HG02798 (cell line): ENCODE measurements around the gene NTNG1.
A peak's percentile ranks its signal among the peaks of the same experiment; 100 is the strongest.

ENCODE experiments used
- ATAC-seq: cut with Tn5 transposase; IDR thresholded peaks from one replicate; pipeline ENCODE4 v1.9.1; 2021; ENCODE audit warnings: mild to moderate bottlenecking; ENCODE audit not compliant: unreplicated experiment, poor library complexity

NTNG1 gene

DNA sequence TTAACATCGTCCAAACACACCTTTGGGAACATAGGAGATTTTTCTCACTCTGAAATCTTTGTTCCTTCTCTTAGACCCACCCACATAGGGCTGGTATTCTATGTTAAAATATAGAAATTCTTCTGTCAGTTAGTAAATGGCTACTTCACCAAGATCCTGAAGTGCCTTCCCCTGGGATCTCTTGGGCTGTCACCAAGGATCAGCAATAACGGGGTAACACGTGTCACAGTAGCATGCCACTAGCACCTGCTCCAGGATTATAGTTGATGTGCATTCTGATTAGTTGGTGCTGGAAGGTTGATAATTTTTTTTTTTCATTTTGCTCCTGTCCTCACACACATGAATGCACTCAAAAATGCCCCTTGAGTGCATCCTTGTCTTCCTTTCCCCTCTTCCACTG is 298.7 kb downstream of the NTNG1 start:
- no peak for ATAC-seq

DNA sequence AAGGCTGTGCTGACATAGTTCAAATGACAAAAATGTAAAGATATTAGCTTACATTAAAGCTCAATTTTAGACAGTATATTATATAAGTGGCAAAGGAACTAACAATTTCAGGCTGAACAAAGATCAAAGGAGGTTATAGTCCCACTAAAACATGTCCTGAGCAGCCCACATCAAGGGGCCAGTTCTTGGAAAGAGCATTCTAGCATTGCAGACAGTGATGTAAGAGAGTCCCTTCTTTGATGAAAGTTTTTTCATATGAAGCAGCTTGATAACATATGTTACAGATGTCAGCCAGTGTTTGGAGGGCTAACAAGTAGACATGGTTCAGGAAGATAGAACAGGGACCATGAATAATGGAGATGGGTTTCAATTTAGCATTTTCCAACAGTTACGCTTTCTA is 301.7 kb downstream of the NTNG1 start:
- ATAC-seq: no peak

DNA sequence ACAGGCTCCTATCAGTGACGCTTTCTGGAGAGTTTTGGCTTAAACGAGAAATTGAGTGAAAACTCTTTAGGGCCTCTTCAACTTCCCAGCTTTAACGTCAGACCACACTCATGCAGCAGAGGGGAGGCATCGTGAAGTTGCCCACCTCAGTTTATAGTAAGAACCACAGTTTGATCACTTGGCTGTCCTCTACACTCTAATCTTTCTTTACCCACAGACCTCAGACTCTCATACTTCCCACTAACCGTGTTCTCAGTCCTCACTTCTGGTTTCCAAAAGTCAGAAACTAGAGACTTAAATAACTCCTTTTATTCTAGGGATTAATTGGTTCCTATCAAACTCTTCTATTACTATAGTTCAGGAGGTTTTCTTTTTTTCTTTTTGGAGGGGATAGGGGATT is 302.2 kb downstream of the NTNG1 start:
- peak; percentile 43 for ATAC-seq

DNA sequence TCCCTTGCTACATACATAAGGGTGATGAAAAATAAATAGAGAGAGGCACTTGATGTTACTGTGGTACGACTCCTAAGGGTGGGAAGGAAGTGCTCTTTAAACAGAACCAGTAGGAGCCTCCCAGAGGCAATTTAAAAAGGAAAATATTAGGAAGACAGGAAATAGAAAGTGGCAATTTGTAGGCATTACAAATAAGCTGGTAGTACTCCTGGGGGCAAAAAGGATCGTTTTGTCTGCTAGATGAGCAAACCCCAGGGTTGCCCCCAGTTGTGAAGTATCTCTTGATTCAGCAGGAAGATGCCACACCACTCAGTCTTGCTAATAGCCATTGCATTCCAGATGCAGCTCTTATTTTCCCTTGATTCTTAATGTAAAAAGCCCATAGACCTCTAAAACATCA is 303.0 kb downstream of the NTNG1 start:
- ATAC-seq: no peak

DNA sequence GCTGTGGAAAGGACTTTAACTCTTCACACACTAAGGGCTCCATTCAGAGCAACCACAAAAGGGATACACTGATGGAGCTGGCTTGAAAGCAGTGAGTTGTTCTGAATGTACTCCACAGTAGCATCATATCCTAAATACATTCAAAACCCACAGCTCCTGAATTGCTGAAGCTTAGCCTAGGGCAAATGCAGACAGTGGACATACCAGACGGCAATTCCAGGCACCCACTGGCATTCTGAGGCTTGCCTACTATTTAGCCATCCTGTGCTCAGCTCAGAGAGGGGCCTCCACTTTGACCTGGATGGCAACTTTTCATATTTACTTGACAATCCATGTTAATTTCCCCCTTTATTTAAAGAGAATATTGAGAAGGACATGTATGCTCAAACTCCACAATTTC is 303.5 kb downstream of the NTNG1 start:
- ATAC-seq: no peak

DNA sequence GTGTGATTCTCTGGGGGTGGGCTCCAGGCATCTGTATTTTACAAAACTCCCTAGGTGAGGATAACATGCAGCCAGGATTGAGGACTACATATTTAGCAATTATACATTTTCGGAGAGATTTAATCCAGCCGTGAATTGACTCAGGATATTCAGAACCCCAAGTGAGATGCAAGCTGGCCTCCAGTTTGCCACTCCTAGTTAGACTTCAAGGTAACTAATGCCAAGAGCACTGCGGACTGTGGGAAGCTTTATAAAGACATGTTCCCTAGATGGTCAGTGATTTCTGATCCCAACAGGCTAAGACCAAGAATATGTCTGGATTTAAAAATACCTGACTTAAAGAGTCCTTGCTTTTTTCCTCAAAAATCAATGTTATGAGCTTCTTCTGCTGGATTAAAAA is 308.5 kb downstream of the NTNG1 start:
- ATAC-seq: no peak

DNA sequence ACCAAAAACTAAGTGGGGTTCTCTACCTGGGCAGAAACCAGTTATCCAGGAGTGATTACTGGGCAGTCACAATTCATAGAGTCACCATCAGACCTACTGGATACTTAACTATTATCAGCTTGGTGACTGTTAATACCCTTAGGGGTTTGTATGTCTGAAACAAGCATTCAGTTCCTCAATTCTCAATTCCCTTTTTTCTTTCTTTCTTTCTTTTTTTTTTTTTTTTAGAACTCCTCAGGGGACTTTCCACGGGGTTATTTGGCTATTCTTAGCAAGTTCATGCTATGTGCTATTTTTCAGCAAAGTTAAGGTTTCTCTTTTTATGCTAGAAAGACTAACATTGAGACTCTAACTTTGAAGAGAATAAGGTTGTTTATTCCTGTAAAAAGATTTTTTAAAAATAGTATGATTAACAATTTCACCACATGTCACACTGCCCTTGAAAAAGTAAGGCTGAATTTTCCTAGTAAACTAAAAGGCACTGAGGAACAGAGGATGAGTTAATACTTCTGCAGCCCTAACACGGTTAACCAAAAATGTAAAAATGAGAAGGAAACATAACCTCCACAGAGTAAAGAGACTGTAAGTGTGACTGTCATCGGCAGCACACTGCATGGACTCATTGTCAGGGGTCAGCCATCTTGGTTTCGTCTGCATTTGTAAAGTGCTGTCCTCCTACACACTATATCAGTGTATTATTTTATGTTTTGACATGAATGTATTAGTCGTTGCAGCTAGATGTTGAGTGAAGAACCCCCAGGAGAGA is 310.2 kb downstream of the NTNG1 start:
- peak; percentile 76 for ATAC-seq

DNA sequence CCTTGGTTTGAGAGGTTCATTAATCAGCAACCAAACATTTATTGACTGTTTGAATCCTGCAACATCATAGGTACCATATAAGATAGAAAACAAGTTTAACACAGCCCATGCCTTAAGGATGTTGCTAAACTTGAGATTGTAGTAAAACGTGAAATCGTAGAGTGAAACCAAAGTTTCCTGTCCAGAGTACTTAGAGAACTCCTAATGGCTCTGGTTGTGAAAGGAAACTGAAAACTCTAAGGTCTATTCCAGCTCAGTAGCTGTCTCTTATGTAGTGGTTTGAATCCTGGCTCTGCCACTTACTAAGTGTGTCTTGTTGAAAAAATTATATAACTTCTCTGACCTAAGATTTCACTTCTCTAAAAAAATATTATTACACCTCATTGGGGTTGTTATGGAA is 310.9 kb downstream of the NTNG1 start:
- peak; percentile 62 for ATAC-seq

DNA sequence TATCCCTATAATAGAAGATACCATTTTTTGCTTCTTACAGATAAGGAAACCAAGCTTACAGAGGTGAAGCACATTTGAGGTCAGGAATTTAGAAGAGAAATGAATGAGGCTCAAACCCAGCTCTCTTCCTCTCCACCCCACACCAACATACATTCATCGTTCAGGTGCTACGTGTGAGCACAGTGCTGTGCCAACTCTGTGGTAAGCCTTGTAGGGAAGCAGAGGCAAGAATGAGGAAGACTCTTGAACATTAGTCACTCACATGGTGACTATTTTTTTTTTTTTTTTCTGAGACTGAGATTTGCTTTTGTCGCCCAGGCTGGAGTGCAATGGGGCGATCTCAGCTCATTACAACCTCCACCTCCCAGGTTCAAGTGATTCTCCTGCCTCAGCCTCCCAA is 314.0 kb downstream of the NTNG1 start:
- no peak for ATAC-seq

DNA sequence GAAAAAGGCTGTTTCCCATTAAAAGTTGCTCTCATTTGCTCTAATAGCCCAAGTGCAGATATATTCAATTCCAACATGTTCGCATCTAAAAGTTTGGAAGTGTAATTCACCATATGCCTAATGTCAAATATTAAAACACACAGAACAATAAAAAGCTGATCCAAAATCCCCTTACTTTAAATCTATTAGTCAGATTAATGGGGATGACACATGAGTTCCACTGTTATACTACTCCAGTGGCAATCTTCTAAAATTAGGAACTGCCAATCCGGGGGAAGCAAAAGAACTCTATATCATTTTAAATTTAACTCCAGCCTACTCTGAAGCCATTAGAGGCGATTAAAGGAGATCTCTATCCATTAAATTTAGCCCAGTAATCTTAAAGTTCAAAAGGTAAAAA is 317.1 kb downstream of the NTNG1 start:
- ATAC-seq: no peak

DNA sequence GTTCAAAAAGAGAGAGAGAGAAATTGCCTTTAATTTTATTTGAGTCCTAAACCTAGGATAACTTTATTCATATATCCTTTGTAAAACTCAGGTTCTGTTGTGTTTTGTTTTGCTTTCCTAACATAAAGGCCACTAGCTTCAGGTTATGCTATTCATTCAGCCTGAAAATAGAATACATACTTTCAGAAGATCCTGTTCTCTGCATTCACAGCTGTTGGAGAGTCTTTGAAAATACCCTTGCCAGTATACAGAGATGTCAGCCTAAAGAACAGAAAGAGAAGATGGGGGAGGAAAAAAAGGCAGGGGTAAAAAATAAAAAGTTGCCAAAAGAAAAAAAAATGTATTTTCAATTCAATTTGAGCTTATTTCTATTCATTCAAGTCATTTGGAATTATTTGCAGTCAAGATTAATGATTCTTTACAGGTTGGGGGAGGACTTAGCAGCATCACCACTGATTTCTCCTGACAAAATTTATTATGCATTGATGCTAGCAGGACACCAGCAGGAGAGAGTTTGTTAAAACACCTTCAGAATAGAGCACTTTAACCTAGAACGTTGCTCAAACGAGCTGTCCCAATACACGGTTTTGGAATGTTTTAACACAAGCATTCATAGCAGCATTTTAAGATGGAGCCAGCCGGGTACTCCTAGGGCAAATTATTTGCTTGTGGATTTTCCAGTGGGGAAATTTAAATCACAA is 318.5 kb downstream of the NTNG1 start:
- peak; percentile 81 for ATAC-seq

DNA sequence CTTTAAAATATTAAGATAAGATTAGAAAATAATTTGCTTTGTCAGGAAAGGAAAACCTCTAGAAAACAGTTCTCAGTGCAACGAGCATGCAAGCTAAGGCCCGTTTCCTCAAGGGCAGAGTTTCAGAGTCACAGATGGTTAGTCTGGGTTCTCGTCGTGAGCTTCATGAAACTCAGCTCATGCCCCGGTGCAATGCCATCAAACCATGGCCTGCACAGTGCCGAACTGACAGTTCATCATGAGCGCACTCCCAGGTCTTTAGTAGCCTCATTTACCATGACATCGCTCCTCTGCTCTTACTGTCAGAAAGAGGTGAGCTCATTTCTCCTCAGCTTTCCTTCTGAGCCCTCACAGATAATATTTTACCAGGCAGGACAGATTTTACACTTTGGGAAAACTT is 319.2 kb downstream of the NTNG1 start:
- ATAC-seq: peak; percentile 80

DNA sequence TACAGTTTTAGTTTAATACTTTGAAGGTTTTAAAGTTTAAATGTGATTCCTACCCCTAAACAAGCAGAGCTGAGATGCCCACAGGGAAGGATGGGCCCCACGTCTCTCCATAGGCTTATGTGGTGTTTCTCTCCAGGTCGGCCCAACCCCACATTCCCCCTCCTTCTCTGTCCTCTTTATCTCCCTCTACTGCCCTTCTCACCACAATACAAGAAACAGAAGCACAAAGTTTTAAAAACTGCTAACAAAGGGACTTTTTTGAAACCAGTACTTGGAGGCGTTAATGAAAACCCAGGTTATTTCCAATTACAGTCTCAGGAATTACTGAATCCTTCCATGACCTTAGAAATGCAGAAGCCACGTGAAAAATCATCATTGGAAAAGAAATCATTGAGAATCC is 324.0 kb downstream of the NTNG1 start:
- ATAC-seq: no peak

DNA sequence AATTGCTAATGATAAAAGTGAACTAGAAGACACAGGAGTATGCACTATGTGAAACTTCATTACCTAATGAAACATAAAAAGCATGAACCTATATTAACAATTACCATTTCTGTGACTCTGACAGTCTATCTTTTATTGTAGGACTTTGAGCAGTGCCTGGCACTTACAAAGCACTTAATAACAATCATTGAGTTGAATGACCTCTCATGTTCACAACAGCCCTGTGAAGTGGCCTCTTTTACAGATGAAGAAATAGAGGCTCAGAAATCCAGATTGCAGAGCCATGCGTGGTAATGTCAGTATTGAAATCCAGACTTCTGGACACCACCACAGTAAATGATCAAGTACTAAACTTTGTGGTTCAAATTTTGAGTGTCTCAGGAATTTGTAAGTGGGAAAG is 326.4 kb downstream of the NTNG1 start:
- no peak for ATAC-seq

DNA sequence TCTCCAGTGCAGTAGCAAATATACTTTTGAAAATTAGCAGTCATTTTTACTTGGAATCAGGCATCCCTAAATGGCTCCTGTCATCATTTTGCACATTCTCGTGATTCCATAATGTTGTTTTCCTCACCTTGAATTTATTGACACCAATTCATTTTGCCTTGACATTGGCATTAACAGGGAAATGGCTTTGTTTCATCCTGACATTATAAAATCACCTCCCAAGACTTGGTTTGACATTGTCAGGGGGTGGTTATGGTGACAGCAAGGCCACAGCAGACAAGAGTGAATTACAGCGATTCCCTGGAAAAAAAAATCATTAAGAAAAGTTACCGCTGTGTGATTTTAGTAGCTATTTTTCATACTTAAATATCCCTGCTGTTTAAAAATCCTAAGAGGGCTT is 327.0 kb downstream of the NTNG1 start:
- ATAC-seq: no peak

DNA sequence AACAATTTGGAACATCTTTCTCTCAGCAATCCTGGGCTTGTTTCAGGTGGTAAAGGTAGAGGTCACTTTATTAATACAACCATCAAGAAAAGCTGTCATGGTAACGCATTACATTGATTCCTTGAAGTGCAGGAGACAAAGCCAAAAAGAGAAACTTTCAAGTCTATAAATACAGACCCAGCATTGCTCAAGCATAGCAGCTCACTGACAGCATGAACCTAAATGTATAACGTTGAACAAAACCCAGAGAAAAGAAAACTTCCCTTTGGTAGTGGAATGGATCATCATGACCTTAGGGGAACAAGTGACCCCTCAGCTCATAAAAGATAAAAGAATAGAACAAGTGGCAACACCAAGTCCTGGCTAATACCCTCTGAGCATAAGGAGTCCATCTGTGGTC is 332.2 kb downstream of the NTNG1 start:
- ATAC-seq: peak; percentile 38

DNA sequence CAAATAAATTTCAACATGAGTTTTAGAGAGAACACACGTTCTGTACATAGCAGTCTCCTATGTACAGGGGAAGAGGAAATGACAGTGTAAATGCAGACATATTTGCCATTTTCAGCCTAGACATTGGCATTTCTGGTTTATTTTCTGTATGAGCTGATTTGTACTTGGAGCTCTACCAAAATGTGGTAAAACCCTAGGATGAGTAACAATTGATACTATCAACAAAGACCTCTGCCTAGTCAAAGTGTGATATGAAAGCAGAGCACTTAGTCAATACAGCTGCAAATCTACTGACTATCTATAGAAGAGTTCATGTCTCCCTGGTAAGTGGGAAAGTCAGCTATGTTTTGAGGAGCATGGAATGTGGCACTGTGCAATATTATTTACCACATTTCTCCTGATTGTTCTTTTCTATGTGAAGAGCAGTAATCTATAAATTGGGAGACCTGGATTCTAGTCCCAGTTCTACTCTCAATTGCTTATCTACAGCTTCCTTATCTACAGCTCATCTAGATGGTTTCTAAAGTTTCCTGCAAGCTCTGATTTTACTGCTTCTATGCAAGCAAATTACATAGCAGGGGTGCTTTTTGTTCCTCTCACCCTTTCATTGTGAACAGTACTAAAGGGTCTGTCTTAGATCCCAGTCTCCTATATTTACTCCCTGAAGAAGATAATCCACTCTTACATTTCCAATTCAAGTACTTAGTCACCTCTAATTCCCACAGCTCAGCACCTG is 334.2 kb downstream of the NTNG1 start:
- ATAC-seq: peak; percentile 82

DNA sequence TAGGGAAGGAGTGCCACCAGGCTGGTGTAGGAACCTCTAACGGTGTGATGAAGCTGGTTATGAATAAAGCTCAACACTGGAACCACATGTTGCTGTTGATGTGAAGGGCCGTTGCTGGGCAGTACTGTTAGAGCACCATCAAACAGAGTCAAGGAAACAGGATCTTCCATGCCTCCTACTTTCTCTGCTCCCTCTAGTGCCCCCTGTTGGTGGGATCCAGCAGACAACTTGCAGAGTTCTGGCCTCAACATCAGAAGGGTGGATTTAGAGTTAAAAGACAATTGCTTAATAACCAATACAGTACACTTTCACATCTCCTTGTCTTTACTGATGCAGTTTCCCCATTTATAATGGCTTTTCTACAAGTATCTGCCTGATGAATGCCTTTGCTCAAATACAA is 336.4 kb downstream of the NTNG1 start:
- ATAC-seq: no peak

DNA sequence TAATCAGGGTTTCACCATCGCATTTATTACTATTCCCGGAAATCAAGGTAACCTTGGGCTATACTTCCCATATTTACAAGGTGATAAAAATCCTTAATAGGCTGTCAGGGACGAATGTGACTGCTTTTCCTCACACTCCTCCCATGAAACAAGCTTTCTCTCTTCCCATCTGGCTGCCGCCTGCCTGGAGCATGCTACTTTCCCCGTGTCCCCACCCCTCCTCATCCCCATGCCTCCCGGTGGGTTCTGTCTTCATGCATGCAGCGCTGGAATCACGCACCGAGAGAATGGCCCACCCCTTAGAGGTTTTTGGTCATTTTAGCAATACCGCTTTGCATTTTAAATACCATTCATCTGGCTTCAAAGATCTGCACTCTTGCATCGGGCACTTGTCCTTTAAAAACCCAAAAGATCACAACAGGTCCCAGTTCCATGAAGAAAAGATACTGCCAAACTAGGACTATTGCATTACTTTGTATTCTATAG is 339.1 kb downstream of the NTNG1 start:
- ATAC-seq: no peak

DNA sequence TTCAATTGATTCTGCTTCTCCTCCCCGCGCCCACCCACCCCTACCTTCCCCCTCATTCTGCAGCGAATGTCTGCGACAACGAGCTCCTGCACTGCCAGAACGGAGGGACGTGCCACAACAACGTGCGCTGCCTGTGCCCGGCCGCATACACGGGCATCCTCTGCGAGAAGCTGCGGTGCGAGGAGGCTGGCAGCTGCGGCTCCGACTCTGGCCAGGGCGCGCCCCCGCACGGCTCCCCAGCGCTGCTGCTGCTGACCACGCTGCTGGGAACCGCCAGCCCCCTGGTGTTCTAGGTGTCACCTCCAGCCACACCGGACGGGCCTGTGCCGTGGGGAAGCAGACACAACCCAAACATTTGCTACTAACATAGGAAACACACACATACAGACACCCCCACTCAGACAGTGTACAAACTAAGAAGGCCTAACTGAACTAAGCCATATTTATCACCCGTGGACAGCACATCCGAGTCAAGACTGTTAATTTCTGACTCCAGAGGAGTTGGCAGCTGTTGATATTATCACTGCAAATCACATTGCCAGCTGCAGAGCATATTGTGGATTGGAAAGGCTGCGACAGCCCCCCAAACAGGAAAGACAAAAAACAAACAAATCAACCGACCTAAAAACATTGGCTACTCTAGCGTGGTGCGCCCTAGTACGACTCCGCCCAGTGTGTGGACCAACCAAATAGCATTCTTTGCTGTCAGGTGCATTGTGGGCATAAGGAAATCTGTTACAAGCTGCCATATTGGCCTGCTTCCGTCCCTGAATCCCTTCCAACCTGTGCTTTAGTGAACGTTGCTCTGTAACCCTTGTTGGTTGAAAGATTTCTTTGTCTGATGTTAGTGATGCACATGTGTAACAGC is 339.9 kb downstream of the NTNG1 start:
- ATAC-seq: peak; percentile 89
